ENCODE results near the gene RNF182. TPM values are rescaled to one million over a fixed set of nuclear protein-coding genes. Genes with fewer than 3 reads are reported as not detected.

RNF182 gene
- total RNA-seq, 3 donors from 2014 or later: 0.66 to 1.5 (median 0.80) TPM

DNA sequence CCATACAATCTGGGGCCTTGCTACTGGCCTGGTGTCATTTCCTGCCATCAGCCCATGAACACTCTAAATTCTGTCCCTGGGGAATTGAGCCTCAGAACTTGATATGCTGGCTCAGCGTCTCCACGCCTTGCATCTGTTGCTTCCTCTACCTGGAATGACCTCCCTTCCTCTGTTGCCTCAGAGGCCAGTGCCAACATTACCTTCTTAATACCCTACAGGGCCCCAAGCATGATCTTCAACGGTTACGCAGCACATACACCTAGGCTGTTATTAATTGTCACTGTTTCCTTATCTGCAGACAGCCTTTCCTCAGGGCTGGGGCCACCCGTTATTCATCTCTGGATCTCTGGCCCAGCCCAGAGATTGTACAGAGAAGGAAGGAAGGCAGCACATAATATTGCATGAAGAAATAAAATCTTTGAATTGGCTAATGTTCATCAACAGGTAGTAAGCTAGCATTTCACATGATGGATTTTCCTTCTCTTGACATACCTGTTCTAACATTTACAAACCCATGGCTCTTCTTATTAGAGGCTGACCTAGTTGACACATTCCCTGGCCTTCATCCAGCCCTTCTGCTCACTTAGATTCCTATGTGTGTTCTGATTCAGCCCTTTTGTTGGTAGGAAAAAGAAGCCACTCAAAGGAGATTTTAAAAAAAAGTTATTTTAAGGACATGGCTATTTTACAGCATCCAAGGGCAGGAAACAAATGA is 8.4 kb upstream of the RNF182 start:
- H3K4me3 ChIP-seq: no peak overlapping the region
- H3K27ac ChIP-seq: no peak overlapping the region
- no peaks in the 10 kb centered on the region for H3K9me3 ChIP-seq
- no peaks in the 10 kb centered on the region for H3K27me3 ChIP-seq
- no peaks in the 10 kb centered on the region for H3K36me3 ChIP-seq
- intact Hi-C loops (cut with DNase I; ENCODE audit: low total_unique reads): no loop called here
- DNase-seq (ENCODE audit: low spot score in 2 of 2): no peak
- H3K4me1 ChIP-seq: no peaks in the 10 kb centered on the region
- TF ChIP-seq POLR2AphosphoS5 (IDR thresholded peaks at IDR 0.05): no peak
- TF ChIP-seq, protein P1, sequence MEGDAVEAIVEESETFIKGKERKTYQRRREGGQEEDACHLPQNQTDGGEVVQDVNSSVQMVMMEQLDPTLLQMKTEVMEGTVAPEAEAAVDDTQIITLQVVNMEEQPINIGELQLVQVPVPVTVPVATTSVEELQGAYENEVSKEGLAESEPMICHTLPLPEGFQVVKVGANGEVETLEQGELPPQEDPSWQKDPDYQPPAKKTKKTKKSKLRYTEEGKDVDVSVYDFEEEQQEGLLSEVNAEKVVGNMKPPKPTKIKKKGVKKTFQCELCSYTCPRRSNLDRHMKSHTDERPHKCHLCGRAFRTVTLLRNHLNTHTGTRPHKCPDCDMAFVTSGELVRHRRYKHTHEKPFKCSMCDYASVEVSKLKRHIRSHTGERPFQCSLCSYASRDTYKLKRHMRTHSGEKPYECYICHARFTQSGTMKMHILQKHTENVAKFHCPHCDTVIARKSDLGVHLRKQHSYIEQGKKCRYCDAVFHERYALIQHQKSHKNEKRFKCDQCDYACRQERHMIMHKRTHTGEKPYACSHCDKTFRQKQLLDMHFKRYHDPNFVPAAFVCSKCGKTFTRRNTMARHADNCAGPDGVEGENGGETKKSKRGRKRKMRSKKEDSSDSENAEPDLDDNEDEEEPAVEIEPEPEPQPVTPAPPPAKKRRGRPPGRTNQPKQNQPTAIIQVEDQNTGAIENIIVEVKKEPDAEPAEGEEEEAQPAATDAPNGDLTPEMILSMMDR (IDR thresholded peaks at IDR 0.05): no peak
- TF ChIP-seq POLR2A (IDR thresholded peaks at IDR 0.05): no peak

DNA sequence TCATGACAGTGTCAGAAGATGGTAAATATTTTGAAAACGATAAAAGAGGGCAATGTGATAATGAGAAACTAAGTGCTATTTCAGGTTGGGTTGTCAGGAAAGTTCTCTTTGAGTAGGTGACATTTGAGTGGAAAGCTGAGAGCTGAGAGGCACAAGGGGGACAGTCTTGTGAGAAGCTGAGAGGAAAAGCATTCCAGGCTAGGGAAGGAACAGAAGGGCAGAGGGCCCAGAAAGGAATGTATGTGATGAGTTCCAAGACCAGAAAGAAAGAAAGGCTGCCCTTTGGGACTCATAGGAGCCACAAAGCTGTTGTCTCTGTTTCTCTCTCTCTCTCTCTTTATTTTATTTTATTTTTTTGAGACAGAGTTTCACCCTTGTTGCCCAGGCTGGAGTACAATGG is 7.6 kb upstream of the RNF182 start:
- Histone ChIP-seq H3K4me3 (no peak overlapping the region), H3K9me3 (no peaks in the 10 kb centered on the region), H3K27ac (no peak overlapping the region), H3K27me3 (no peaks in the 10 kb centered on the region), H3K36me3 (no peaks in the 10 kb centered on the region), H3K4me1 (no peaks in the 10 kb centered on the region)
- DNase-seq (ENCODE audit: low spot score in 2 of 2): no peak
- intact Hi-C loops (cut with DNase I; ENCODE audit: low total_unique reads): no loop called here
- TF ChIP-seq POLR2A (IDR thresholded peaks at IDR 0.05): no peak
- TF ChIP-seq, protein P1 (IDR thresholded peaks at IDR 0.05): no peak
- TF ChIP-seq POLR2AphosphoS5 (IDR thresholded peaks at IDR 0.05): no peak

DNA sequence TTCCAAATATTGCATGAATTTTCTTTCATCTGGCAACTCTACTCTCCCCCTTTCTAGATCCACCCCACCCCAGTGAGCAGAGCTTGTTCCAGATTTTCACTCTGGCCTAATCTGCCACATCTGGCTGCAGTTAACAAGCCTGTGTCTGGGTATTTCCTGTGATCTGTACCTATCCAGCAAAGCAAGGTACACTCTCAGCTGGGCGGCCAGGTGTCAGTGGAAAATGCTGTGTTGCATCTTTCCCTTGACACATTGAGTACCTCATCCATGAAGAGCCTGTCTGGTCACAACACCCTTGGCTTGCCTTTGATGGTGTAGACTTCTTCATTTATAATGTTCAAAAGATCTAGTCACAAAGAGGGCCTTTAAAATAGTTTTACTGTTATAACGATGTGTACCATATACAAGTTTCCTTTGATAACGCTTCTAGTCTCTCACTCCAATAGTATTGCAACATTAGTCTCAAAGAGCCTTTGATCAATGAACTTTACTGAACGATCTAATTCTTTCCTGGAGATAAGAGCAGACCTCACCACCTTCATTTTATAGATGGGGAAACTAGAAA is 6.0 kb upstream of the RNF182 start:
- intact Hi-C loops (cut with DNase I; ENCODE audit: low total_unique reads): no loop called here
- TF ChIP-seq POLR2A (IDR thresholded peaks at IDR 0.05): no peak
- TF ChIP-seq, protein P1 (IDR thresholded peaks at IDR 0.05): no peak
- TF ChIP-seq POLR2AphosphoS5 (IDR thresholded peaks at IDR 0.05): no peak
- Histone ChIP-seq H3K9me3 (no peaks in the 10 kb centered on the region), H3K27ac (no peak overlapping the region), H3K4me1 (no peaks in the 10 kb centered on the region), H3K27me3 (no peaks in the 10 kb centered on the region), H3K36me3 (no peaks in the 10 kb centered on the region), H3K4me3 (no peak overlapping the region)
- DNase-seq (ENCODE audit: low spot score in 2 of 2): no peak

DNA sequence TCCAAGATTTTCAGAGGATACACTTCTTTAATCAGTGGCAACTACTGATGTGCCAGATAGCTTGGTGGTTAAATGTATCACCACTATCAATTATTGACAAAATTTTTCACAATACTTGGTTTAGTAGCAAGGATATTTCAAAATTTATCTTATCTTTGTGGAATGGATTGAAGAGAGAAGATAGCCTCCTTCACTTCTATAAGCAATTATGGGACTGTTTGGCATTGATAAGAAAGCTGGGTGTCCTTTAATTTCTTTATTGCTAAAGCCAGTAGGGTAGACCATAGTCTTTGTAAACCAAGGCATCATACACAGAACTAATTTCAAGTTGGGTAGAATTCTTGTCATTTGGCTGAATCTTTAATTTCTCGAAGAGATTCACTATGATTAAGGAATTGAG is 4.9 kb upstream of the RNF182 start:
- H3K9me3 ChIP-seq: no peaks in the 10 kb centered on the region
- no peak for DNase-seq (ENCODE audit: low spot score in 2 of 2)
- no peaks in the 10 kb centered on the region for H3K36me3 ChIP-seq
- H3K4me3 ChIP-seq: no peak overlapping the region
- TF ChIP-seq, protein P1 (IDR thresholded peaks at IDR 0.05): no peak
- no peak for TF ChIP-seq POLR2A (IDR thresholded peaks at IDR 0.05)
- H3K27me3 ChIP-seq: no peaks in the 10 kb centered on the region
- intact Hi-C loops (cut with DNase I; ENCODE audit: low total_unique reads): no loop called here
- H3K27ac ChIP-seq: no peak overlapping the region
- H3K4me1 ChIP-seq: no peaks in the 10 kb centered on the region

DNA sequence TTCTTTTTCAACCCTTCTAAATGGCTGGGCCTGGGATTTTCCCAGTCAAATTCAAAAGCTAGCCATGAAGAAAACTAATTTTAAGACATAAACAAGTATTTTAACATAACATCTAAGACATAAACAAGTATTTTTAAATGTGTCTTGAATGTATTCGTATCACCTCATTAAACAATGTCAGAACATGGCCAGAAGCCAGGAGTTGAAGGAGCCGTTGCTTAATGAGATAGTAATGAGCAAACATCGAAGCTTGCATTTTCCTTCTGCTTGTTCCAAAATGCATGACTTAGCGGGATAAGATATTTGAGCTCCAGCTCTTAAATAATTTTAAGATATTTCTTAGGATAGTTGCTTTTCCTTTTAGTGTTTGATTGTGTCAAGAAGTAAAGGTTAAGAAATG is 4.2 kb upstream of the RNF182 start:
- H3K27me3 ChIP-seq: peaks cover 0 to 6% of the 10 kb centered on the region in 2 donors
- no peak for DNase-seq (ENCODE audit: low spot score in 2 of 2)
- H3K36me3 ChIP-seq: no peaks in the 10 kb centered on the region
- no peak overlapping the region for H3K27ac ChIP-seq
- TF ChIP-seq, protein P1 (IDR thresholded peaks at IDR 0.05): no peak
- TF ChIP-seq POLR2AphosphoS5 (IDR thresholded peaks at IDR 0.05): no peak
- TF ChIP-seq POLR2A (IDR thresholded peaks at IDR 0.05): no peak
- no peaks in the 10 kb centered on the region for H3K9me3 ChIP-seq
- no peaks in the 10 kb centered on the region for H3K4me1 ChIP-seq
- no peak overlapping the region for H3K4me3 ChIP-seq
- intact Hi-C loops (cut with DNase I; ENCODE audit: low total_unique reads): no loop called here
